HepG2 (cell line): ENCODE measurements around the gene AFAP1. TPM values are rescaled to one million over a fixed set of nuclear protein-coding genes. Genes with fewer than 3 reads are reported as not detected.

Experiments used
- ATAC-seq: fragments of 200-7000 bp; cut with Tn5 transposase; 3 replicates; pipeline ENCODE4 v1.9.1; 2020; ENCODE audit warnings: mild to moderate bottlenecking, moderate library complexity
- BruUV-seq: library from RNA; stranded (reverse); fragments of 400-500 nt; replicated peaks from 2 replicates; lab custom pipeline; 2021; lab: Mats Ljungman, UMichigan
- CTCF ChIA-PET: fragments of 300-600 bp; formaldehyde crosslinking; extraction: SDS; loops from one replicate; lab custom pipeline; 2021; ENCODE audit warnings: low total read pairs, inconsistent platforms, low intra/inter-chr PET ratio; lab: Yijun Ruan, JAX
- POLR2A ChIA-PET: fragments of 350-600 bp; sonication (Branson Sonifier 250); formaldehyde crosslinking; loops from one replicate; lab custom pipeline; 2020; ENCODE audit warnings: antibody characterized with exemption, inconsistent platforms; lab: Yijun Ruan, JAX
- DNase-seq: peaks from one replicate; pipeline ENCODE4 v3.0.0-alpha.2; 2015; ENCODE audit warnings: low spot score
- FAIRE-seq: peaks from 3 replicates; lab custom pipeline; 2011; peaks lifted over from hg19 to GRCh38; lab: Jason Lieb, UNC
- H2AFZ ChIP-seq: one replicate; pipeline ENCODE4 v1.6.1; 2011; ENCODE audit warnings: low read length, inconsistent platforms
- H3K27ac ChIP-seq: fragments of 300-600 bp; 3 replicates; pipeline ENCODE4 v1.8.0; 2011; ENCODE audit warnings: mixed run types, mild to moderate bottlenecking, mixed read lengths, low read length, inconsistent platforms; ENCODE audit not compliant: insufficient read depth; ENCODE audit errors: extremely low read length
- H3K27me3 ChIP-seq, 2 experiments: fragments of 200-600 bp in 1 of 2; 2 replicates in 1 of 2; 3 replicates in 1 of 2; pipeline versions ENCODE4 v1.6.0 to v1.8.0; 2011; ENCODE audit warnings: low read length in 2 of 2, mild to moderate bottlenecking in 2 of 2, moderate library complexity in 2 of 2, inconsistent platforms in 1 of 2; ENCODE audit not compliant: insufficient read depth in 2 of 2, control insufficient read depth in 1 of 2
- H3K36me3 ChIP-seq, 2 experiments: fragments of 200-600 bp in 1 of 2; replicated peaks in 1 of 2; 2 replicates in 1 of 2; 3 replicates in 1 of 2; pipeline versions ENCODE4 v1.5.1 to v1.8.0; 2011; ENCODE audit warnings: low read length in 2 of 2, inconsistent platforms in 1 of 2; ENCODE audit not compliant: insufficient read depth in 2 of 2, control insufficient read depth in 1 of 2
- H3K4me1 ChIP-seq: 2 replicates; pipeline ENCODE4 v1.5.1; 2012; ENCODE audit warnings: low read length, inconsistent platforms; ENCODE audit not compliant: insufficient read depth
- H3K4me2 ChIP-seq: 2 replicates; pipeline ENCODE4 v1.6.0; 2011; ENCODE audit warnings: low read depth, low read length, inconsistent platforms
- H3K4me3 ChIP-seq, 3 experiments: fragments of 200-600 bp in 1 of 3; sonication (generic), shearing (Covaris generic) in 1 of 3; replicated peaks in 1 of 3; 2 replicates each; pipeline ENCODE4 v1.5.1; 2011 to 2016; ENCODE audit warnings: low read length in 3 of 3, inconsistent platforms in 2 of 3, low read depth in 2 of 3, mild to moderate bottlenecking in 2 of 3, control low read depth in 1 of 3, mixed read lengths in 1 of 3; ENCODE audit not compliant: insufficient read depth in 1 of 3
- H3K79me2 ChIP-seq: one replicate; pipeline ENCODE4 v1.6.1; 2011; ENCODE audit warnings: low read length, inconsistent platforms; ENCODE audit not compliant: insufficient read depth
- H3K9ac ChIP-seq: 2 replicates; pipeline ENCODE4 v1.6.0; 2011; ENCODE audit warnings: mild to moderate bottlenecking, low read depth, low read length, inconsistent platforms; ENCODE audit not compliant: insufficient read depth
- H3K9me3 ChIP-seq: 2 replicates; pipeline ENCODE4 v1.5.1; 2012; ENCODE audit warnings: mild to moderate bottlenecking, low read length
- H4K20me1 ChIP-seq: 2 replicates; pipeline ENCODE4 v1.6.0; 2011; ENCODE audit warnings: inconsistent platforms, mild to moderate bottlenecking, low read length, moderate library complexity; ENCODE audit not compliant: insufficient read depth
- CENPT ChIP-seq: sonication (generic); formaldehyde crosslinking; IDR thresholded peaks from 2 replicates; pipeline ENCODE4 v1.8.0; 2022; ENCODE audit warnings: low read depth, mild to moderate bottlenecking, moderate library complexity, missing genetic modification reagents
- GATAD2A ChIP-seq: IDR thresholded peaks from 2 replicates; pipeline ENCODE4 v1.6.1; 2016
- GTF2F1 ChIP-seq: fragments of 150-350 bp; IDR thresholded peaks from 2 replicates; pipeline ENCODE4 v1.6.1; 2014; ENCODE audit warnings: low read length
- HNRNPLL ChIP-seq: fragments of 200-400 bp; formaldehyde crosslinking; IDR thresholded peaks from 2 replicates; pipeline ENCODE4 v1.6.1; 2017; ENCODE audit warnings: mild to moderate bottlenecking, low read depth, low read length; ENCODE audit not compliant: poor library complexity, severe bottlenecking
- KDM5B ChIP-seq: sonication (generic); formaldehyde crosslinking; IDR thresholded peaks from 2 replicates; pipeline ENCODE4 v1.4.0; 2020; ENCODE audit warnings: missing genetic modification reagents, mild to moderate bottlenecking, borderline replicate concordance
- MIXL1 ChIP-seq: IDR thresholded peaks from 2 replicates; pipeline ENCODE4 v1.6.1; 2016
- NR2F1 ChIP-seq, 2 experiments: fragments of 450-650 bp in 1 of 2; formaldehyde crosslinking in 1 of 2; IDR thresholded peaks; 2 replicates each; pipeline versions ENCODE4 v1.5.0 to v1.6.1; 2016 to 2020; ENCODE audit warnings: mild to moderate bottlenecking in 1 of 2, missing compliant biosample characterization in 1 of 2, missing genetic modification reagents in 1 of 2, moderate library complexity in 1 of 2
- XBP1 ChIP-seq: sonication (generic); formaldehyde crosslinking; IDR thresholded peaks from 2 replicates; pipeline ENCODE4 v1.5.0; 2020; ENCODE audit warnings: missing genetic modification reagents
- ZC3H4 ChIP-seq: sonication (generic); formaldehyde crosslinking; IDR thresholded peaks from 2 replicates; pipeline ENCODE4 v1.4.0; 2020; ENCODE audit warnings: missing genetic modification reagents, borderline replicate concordance
- ZNF558 ChIP-seq: sonication (generic); formaldehyde crosslinking; IDR thresholded peaks from 2 replicates; pipeline ENCODE4 v1.9.0; 2022; ENCODE audit warnings: mild to moderate bottlenecking, missing genetic modification reagents, borderline replicate concordance
- WGBS: methylation state at CpG from one replicate; pipeline ENCODE4 v1.1.6; 2017; ENCODE audit warnings: low lambda C conversion rate; 5-methylcytosine and 5-hydroxymethylcytosine counted together
- in situ Hi-C: cut with HindIII; loops from 2 replicates; pipeline ENCODE4 v1.10.0; 2017; ENCODE audit warnings: low pct_unique_long_range_greater_than_20kb; ENCODE audit not compliant: extremely low pct_ligation_motif_present
- intact Hi-C: fragments of 100-400 bp; cut with micrococcal nuclease; formaldehyde crosslinking; loops from one replicate; pipeline ENCODE4 v1.10.0; 2022; ENCODE audit not compliant: unreplicated experiment
- polyA plus RNA-seq, 8 experiments: library from polyadenylated mRNA; depleted of rRNA in 3 of 8; stranded (reverse) in 7 of 8; unstranded in 1 of 8; fragments of >200 nt; fragmentation: Illumina TruSeq in 4 of 8; extraction: Trizol in 4 of 8; gene quantifications; 2 replicates each; pipeline versions ENCODE4 v1.2.1 to v1.2.3, GENCODE V29; 2011 to 2016; ENCODE audit warnings: low read depth in 4 of 8, missing spikeins in 1 of 8, mixed read lengths in 1 of 8; ENCODE audit not compliant: insufficient read depth in 1 of 8
- total RNA-seq, 5 experiments: library from RNA; depleted of rRNA; stranded (reverse); fragments of >200 nt; fragmentation: Illumina TruSeq; extraction: Trizol; gene quantifications; 2 replicates each; pipeline ENCODE4 v1.2.3, GENCODE V29; 2016; ENCODE audit warnings: low read depth in 1 of 5
- TF ChIP-seq, protein P1 (sequence below): IDR thresholded peaks from 2 replicates; pipeline ENCODE4 v1.6.1; 2016; ENCODE audit warnings: missing biosample characterization, missing genetic modification reagents, low read depth
- TF ChIP-seq, protein P2 (sequence below): sonication (generic); formaldehyde crosslinking; IDR thresholded peaks from 2 replicates; pipeline ENCODE4 v1.4.0; 2020; ENCODE audit warnings: missing genetic modification reagents
- TF ChIP-seq, protein P3 (sequence below): sonication (generic); formaldehyde crosslinking; IDR thresholded peaks from 2 replicates; pipeline ENCODE4 v1.5.0; 2020; ENCODE audit warnings: missing genetic modification reagents, mild to moderate bottlenecking, borderline replicate concordance
- TF ChIP-seq, protein P4 (sequence below): IDR thresholded peaks from 2 replicates; pipeline ENCODE4 v1.6.1; 2016

AFAP1 gene
- total and polyA plus RNA-seq, 2 of the 13 experiments (the other 11 are each of a cell fraction or from before 2014, with no cell fraction given) = 2.5 TPM

DNA sequence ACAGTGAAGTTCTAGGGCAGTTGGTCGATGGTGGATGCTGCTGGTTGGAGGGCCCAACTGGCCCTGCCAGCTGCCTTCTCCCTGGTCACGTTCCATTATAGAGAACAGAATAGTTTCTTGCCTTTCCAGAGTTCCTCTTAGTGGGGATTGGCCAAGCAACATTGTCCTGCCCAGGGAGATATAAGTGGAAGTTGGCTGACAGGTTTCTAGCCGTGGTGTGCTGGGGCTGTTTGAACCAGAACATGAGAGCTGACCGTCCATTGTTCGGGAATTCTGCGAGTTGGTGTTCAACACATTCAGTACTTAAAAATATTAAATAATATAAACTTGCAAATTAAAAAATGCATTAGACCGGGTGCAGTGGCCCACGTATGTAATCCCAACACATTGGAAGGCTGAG is 3.5 kb upstream of the AFAP1 start:
- no peak overlapping the region for H2AFZ ChIP-seq
- DNase-seq (no peak), ATAC-seq (no peak), FAIRE-seq (no peak)
- TF ChIP-seq KDM5B (CRISPR knock-in tag) (no peak), MIXL1 (CRISPR knock-in tag) (no peak), ZNF558 (CRISPR knock-in tag) (no peak), XBP1 (CRISPR knock-in tag) (no peak), ZC3H4 (no peak), GTF2F1 (no peak)
- TF ChIP-seq, protein P1, sequence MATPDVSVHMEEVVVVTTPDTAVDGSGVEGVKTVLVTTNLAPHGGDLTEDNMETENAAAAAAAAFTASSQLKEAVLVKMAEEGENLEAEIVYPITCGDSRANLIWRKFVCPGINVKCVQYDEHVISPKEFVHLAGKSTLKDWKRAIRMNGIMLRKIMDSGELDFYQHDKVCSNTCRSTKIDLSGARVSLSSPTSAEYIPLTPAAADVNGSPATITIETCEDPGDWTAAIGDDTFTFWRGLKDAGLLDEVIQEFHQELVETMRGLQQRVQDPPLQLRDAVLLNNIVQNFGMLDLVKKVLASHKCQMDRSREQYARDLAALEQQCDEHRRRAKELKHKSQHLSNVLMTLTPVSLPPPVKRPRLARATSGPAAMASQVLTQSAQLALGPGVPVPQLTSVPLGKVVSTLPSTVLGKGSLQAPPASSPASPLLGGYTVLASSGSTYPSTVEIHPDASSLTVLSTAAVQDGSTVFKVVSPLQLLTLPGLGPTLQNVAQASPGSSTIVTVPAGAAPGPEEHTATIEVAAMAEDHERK = no peak
- no peaks in the 10 kb centered on the region for H3K36me3 ChIP-seq
- ChIA-PET POLR2A (no interaction called here), CTCF (no interaction called here)
- no peak overlapping the region for H3K9ac ChIP-seq
- H4K20me1 ChIP-seq = no peaks in the 10 kb centered on the region
- H3K79me2 ChIP-seq = no peaks in the 10 kb centered on the region
- BruUV-seq = no TSS peak
- no peak overlapping the region for H3K27ac ChIP-seq
- intact Hi-C loops = no loop called here
- no peaks in the 10 kb centered on the region for H3K9me3 ChIP-seq
- H3K27me3 ChIP-seq = no peaks in the 10 kb centered on the region
- WGBS = 53% methylated on average over 8 of the region's 8 CpGs
- no peak overlapping the region for H3K4me3 ChIP-seq
- peaks cover 58% of the 10 kb centered on the region for H3K4me1 ChIP-seq
- in situ Hi-C loops = no loop called here
- no peak overlapping the region for H3K4me2 ChIP-seq

DNA sequence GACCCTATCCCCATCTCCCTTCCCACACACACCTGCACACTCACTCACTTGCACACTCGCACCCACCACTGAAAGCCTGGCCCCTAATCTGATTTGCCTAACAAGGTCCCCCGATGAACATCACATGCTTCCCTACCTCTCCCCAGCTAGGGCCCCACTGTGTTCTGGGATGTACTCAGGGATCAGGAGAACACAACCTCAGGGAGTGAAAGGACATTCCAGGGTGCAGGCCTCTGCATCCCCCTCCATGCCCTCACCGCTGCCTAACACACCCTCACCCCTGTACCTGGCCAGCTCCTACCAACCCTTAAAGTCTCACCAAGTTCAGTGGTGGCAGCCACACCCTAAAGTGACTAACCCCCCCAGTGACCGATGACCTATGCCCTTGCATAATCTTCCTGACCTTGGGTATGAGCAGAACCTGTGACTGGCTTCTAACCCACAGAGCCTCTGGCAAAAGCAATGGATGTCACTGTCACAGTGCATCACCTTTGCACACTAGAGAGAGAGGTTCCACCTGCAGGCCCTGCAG is 2.4 kb upstream of the AFAP1 start:
- H3K9me3 ChIP-seq = no peaks in the 10 kb centered on the region
- FAIRE-seq = peak; percentile 64
- no peaks in the 10 kb centered on the region for H3K27me3 ChIP-seq
- ChIA-PET POLR2A (interaction anchor here (0.6 kb wide), 1 partner anchor 9 kb away, joined by 5 read pairs; no protein-coding TSS in a partner anchor), CTCF (no interaction called here)
- peak; percentile 21 for ATAC-seq
- in situ Hi-C loops = no loop called here
- peak overlapping the region; percentile 26; the same call in 1 of the 2 replicates for H3K4me2 ChIP-seq
- WGBS = 44% methylated on average over 4 of the region's 4 CpGs
- peaks cover 70% of the 10 kb centered on the region for H3K4me1 ChIP-seq
- no peak overlapping the region for H3K9ac ChIP-seq
- no peak overlapping the region for H2AFZ ChIP-seq
- no peak overlapping the region for H3K27ac ChIP-seq
- intact Hi-C loops = no loop called here
- H4K20me1 ChIP-seq = no peaks in the 10 kb centered on the region
- H3K36me3 ChIP-seq = no peaks in the 10 kb centered on the region
- no TSS peak for BruUV-seq
- peak; percentile 52 for DNase-seq
- H3K79me2 ChIP-seq = no peaks in the 10 kb centered on the region
- H3K4me3 ChIP-seq = 0 out of 6 replicates have a peak overlapping the region, but pooled peaks of 1 of the 3 experiments have one; percentile 18
- TF ChIP-seq NR2F1 (CRISPR knock-in tag; IDR thresholded peaks at IDR 0.05) = peak; percentile 75 to 94
- TF ChIP-seq GATAD2A = 0 out of 2 replicates have a peak, but pooled peaks have one; percentile 44
- no peak for TF ChIP-seq HNRNPLL
- TF ChIP-seq, protein P2, sequence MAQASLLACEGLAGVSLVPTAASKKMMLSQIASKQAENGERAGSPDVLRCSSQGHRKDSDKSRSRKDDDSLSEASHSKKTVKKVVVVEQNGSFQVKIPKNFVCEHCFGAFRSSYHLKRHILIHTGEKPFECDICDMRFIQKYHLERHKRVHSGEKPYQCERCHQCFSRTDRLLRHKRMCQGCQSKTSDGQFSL (CRISPR knock-in tag) = peak; percentile 57; the same call in 1 of the 2 replicates
- TF ChIP-seq, protein P3, sequence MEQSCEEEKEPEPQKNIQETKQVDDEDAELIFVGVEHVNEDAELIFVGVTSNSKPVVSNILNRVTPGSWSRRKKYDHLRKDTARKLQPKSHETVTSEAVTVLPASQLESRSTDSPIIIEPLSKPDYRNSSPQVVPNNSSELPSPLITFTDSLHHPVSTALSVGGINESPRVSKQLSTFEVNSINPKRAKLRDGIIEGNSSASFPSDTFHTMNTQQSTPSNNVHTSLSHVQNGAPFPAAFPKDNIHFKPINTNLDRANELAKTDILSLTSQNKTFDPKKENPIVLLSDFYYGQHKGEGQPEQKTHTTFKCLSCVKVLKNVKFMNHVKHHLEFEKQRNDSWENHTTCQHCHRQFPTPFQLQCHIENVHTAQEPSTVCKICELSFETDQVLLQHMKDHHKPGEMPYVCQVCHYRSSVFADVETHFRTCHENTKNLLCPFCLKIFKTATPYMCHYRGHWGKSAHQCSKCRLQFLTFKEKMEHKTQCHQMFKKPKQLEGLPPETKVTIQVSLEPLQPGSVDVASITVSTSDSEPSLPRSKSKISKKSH (CRISPR knock-in tag) = no peak
- TF ChIP-seq, protein P4, sequence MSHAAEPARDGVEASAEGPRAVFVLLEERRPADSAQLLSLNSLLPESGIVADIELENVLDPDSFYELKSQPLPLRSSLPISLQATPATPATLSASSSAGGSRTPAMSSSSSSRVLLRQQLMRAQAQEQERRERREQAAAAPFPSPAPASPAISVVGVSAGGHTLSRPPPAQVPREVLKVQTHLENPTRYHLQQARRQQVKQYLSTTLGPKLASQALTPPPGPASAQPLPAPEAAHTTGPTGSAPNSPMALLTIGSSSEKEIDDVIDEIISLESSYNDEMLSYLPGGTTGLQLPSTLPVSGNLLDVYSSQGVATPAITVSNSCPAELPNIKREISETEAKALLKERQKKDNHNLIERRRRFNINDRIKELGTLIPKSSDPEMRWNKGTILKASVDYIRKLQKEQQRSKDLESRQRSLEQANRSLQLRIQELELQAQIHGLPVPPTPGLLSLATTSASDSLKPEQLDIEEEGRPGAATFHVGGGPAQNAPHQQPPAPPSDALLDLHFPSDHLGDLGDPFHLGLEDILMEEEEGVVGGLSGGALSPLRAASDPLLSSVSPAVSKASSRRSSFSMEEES (CRISPR knock-in tag) = peak; percentile 48; the same call in 1 of the 2 replicates
- 0 out of 2 replicates have a peak, but pooled peaks have one; percentile 35 for TF ChIP-seq CENPT
